Measurements from ENCODE around the gene CDKN2AIPNL. TPM values are rescaled to one million over a fixed set of nuclear protein-coding genes. Genes with fewer than 3 reads are reported as not detected.

The CDKN2AIPNL gene
- total RNA-seq, 1 experiment from 2014 or later, result 35.3 TPM

GRCh38 chr5:134370311-134370870, 41.3 kb downstream of the CDKN2AIPNL start:
- no peak for DNase-seq
- H3K9me2 ChIP-seq (ENCODE audit: insufficient read depth), result no peaks in the 10 kb centered on the region
- ChIA-PET POLR2A (ENCODE audit: unreplicated experiment) (interaction anchor here (0.6 to 0.7 kb wide), 2 partner anchors 148 to 1874 kb away, joined by 3 to 4 read pairs; no protein-coding TSS in a partner anchor), CTCF (interaction anchor here (0.9 kb wide), 1 partner anchor 67 kb away, joined by 7 read pairs; no protein-coding TSS in a partner anchor)
- peaks cover 31% of the 10 kb centered on the region for H3F3A ChIP-seq (ENCODE audit: insufficient read depth, low read depth)
- H3K79me2 ChIP-seq (ENCODE audit: low read depth), result peaks cover 56% of the 10 kb centered on the region
- BruUV-seq (replicated peaks), result TSS peak; percentile 51
- H3K27me3 ChIP-seq (ENCODE audit: insufficient read depth, low read depth), result no peaks in the 10 kb centered on the region
- H3K9me3 ChIP-seq (ENCODE audit: insufficient read depth, low read depth), result no peaks in the 10 kb centered on the region
- H3K4me1 ChIP-seq (replicated peaks; ENCODE audit: insufficient read depth), result peaks cover 29% of the 10 kb centered on the region
- intact Hi-C loops (cut with micrococcal nuclease; ENCODE audit: unreplicated experiment), result loop anchor here (2.0 to 5.0 kb wide), 5 partner anchors 142 to 367 kb away; partner anchors contain the start of genes CAMLG and PPP2CA
- peaks cover 31% of the 10 kb centered on the region for H4K20me1 ChIP-seq (ENCODE audit: insufficient read depth)
- peak overlapping the region; percentile 97 for H3K27ac ChIP-seq
- peak overlapping the region; percentile 99 for H3K4me3 ChIP-seq
- H3K4me2 ChIP-seq, result peak overlapping the region; percentile 96
- TF ChIP-seq EZH2 (IDR thresholded peaks at IDR 0.05; ENCODE audit: low read depth) (no peak), CTCF (conservative IDR thresholded peaks at IDR 0.05) (no peak)
- 0 out of 2 replicates have a peak, but pooled peaks cover 17% of the 10 kb centered on the region for H3K36me3 ChIP-seq (ENCODE audit: low read depth)
- H2AFZ ChIP-seq, result peak overlapping the region; percentile 91

- Histone ChIP-seq H3K79me2 (ENCODE audit: low read depth) (peaks cover 19% of the 10 kb centered on the region), H3K4me2 (peak overlapping the region; percentile 96)
Measured at GRCh38 chr5:134365604-134366003, 46.1 kb downstream of the CDKN2AIPNL start.

DNA sequence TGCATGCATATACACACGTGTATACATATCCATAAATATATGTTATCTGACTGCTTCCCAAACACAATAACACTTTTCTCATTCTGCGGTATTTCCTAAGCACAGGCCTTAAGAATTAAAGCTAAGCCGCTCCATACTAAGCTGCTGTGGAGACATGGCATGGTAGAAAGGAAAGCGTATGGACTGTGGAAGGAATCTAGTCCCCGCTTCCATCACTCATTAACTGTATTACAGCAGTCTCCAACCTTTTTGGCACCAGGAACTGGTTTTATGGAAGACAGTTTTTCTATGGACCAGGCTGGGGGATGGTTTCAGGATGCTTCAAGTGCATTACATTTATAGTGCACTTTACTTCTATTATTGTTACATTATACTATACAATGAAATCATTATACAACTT, 56.0 kb downstream of the CDKN2AIPNL start:
- no peak for DNase-seq
- BruUV-seq (replicated peaks), result no TSS peak
- no peaks in the 10 kb centered on the region for H3K9me3 ChIP-seq (ENCODE audit: insufficient read depth, low read depth)
- TF ChIP-seq EZH2 (IDR thresholded peaks at IDR 0.05; ENCODE audit: low read depth), result no peak
- TF ChIP-seq CTCF (conservative IDR thresholded peaks at IDR 0.05), result no peak
- no peaks in the 10 kb centered on the region for H3K36me3 ChIP-seq (ENCODE audit: low read depth)
- no peak overlapping the region for H3K4me3 ChIP-seq
- no peaks in the 10 kb centered on the region for H4K20me1 ChIP-seq (ENCODE audit: insufficient read depth)
- H3K27ac ChIP-seq, result no peak overlapping the region
- H3K9me2 ChIP-seq (ENCODE audit: insufficient read depth), result no peaks in the 10 kb centered on the region
- POLR2A ChIA-PET (ENCODE audit: unreplicated experiment), result no interaction called here
- intact Hi-C loops (cut with micrococcal nuclease; ENCODE audit: unreplicated experiment), result no loop called here
- no peaks in the 10 kb centered on the region for H3F3A ChIP-seq (ENCODE audit: insufficient read depth, low read depth)
- H3K4me2 ChIP-seq, result no peak overlapping the region
- CTCF ChIA-PET, result no interaction called here
- H2AFZ ChIP-seq, result no peak overlapping the region
- H3K4me1 ChIP-seq (replicated peaks; ENCODE audit: insufficient read depth), result no peaks in the 10 kb centered on the region
- no peaks in the 10 kb centered on the region for H3K79me2 ChIP-seq (ENCODE audit: low read depth)
- H3K27me3 ChIP-seq (ENCODE audit: insufficient read depth, low read depth), result no peaks in the 10 kb centered on the region

More at GRCh38 chr5:134365604-134366003, 46.1 kb downstream of the CDKN2AIPNL start:
- no peak for DNase-seq
- TF ChIP-seq EZH2 (IDR thresholded peaks at IDR 0.05; ENCODE audit: low read depth) (no peak), CTCF (conservative IDR thresholded peaks at IDR 0.05) (no peak)
- H3K27me3 ChIP-seq (ENCODE audit: insufficient read depth, low read depth), result no peaks in the 10 kb centered on the region
- H3K9me2 ChIP-seq (ENCODE audit: insufficient read depth), result no peaks in the 10 kb centered on the region
- peaks cover 20% of the 10 kb centered on the region for H3K4me1 ChIP-seq (replicated peaks; ENCODE audit: insufficient read depth)
- intact Hi-C loops (cut with micrococcal nuclease; ENCODE audit: unreplicated experiment), result no loop called here
- peaks cover 25% of the 10 kb centered on the region; the same call in 1 of the 2 replicates for H3F3A ChIP-seq (ENCODE audit: insufficient read depth, low read depth)
- no peak overlapping the region for H2AFZ ChIP-seq
- BruUV-seq (replicated peaks), result no TSS peak
- POLR2A ChIA-PET (ENCODE audit: unreplicated experiment), result no interaction called here
- no peak overlapping the region for H3K27ac ChIP-seq
- no peaks in the 10 kb centered on the region for H4K20me1 ChIP-seq (ENCODE audit: insufficient read depth)
- 0 out of 2 replicates have a peak, but pooled peaks cover 4% of the 10 kb centered on the region for H3K36me3 ChIP-seq (ENCODE audit: low read depth)
- CTCF ChIA-PET, result no interaction called here
- peak overlapping the region; percentile 86; the same call in 1 of the 2 replicates for H3K4me3 ChIP-seq
- H3K9me3 ChIP-seq (ENCODE audit: insufficient read depth, low read depth), result no peaks in the 10 kb centered on the region

Other genes with a start within 250 kb of the CDKN2AIPNL start
- gene SKP1, start 234.9 kb downstream of the CDKN2AIPNL start, total RNA-seq (2021), result 335 and 409 TPM in 2 replicates
- 146 and 149 TPM in 2 replicates for gene PPP2CA, start 185.8 kb downstream of the CDKN2AIPNL start, total RNA-seq (2021)
- 3.8 and 4.7 TPM in 2 replicates for gene CDKL3, start 44.7 kb downstream of the CDKN2AIPNL start, total RNA-seq (2021)
- 61.9 and 85.5 TPM in 2 replicates for gene UBE2B, start 40.3 kb downstream of the CDKN2AIPNL start, total RNA-seq (2021)
- gene JADE2, start 113.8 kb upstream of the CDKN2AIPNL start, total RNA-seq (2021), result 82.1 and 83.5 TPM in 2 replicates
- gene SAR1B, start 220.9 kb upstream of the CDKN2AIPNL start, total RNA-seq (2021), result 37.6 and 49.5 TPM in 2 replicates
- gene SEC24A, start 236.9 kb upstream of the CDKN2AIPNL start, total RNA-seq (2021), result 10.4 and 16.2 TPM in 2 replicates